RPMI8226 (cell line): ENCODE data around the gene ZIC1.

Source experiments
- DNase-seq: peaks from one replicate; pipeline ENCODE4 v3.0.0-alpha.2; 2015

ZIC1 gene

GRCh38 chr3:147409143-147410115 lies at the start of gene ZIC1:
TSS of gene ZIC1 (plus strand) at chr3:147409365. CDS start at chr3:147410113, 748 bp downstream.
- DNase-seq: no peak

- DNase-seq: no peak
These were observed 49.1 kb upstream of the ZIC1 start for GRCh38 chr3:147360051-147360439.

GRCh38 chr3:147360646-147361453 lies 48.3 kb upstream of the ZIC1 start:
- peak; percentile 36 for DNase-seq

- DNase-seq: peak; percentile 56
These were observed 47.4 kb upstream of the ZIC1 start for GRCh38 chr3:147361454-147362420.

- DNase-seq: no peak
These were observed 44.4 kb upstream of the ZIC1 start for GRCh38 chr3:147364771-147365170.

GRCh38 chr3:147365196-147366115 lies 43.7 kb upstream of the ZIC1 start:
- no peak for DNase-seq

GRCh38 chr3:147367676-147368075 lies 41.5 kb upstream of the ZIC1 start:
- DNase-seq: no peak

- DNase-seq: no peak
These were observed 41.0 kb upstream of the ZIC1 start for GRCh38 chr3:147368151-147368550.

GRCh38 chr3:147368561-147369221 lies 40.5 kb upstream of the ZIC1 start:
- DNase-seq: no peak

- DNase-seq: no peak
These were observed 39.9 kb upstream of the ZIC1 start for GRCh38 chr3:147369231-147369630.

GRCh38 chr3:147369661-147370123 lies 39.5 kb upstream of the ZIC1 start:
- no peak for DNase-seq

- DNase-seq: no peak
These were observed 38.8 kb upstream of the ZIC1 start for GRCh38 chr3:147370349-147370748.

- no peak for DNase-seq
These were observed 38.0 kb upstream of the ZIC1 start for GRCh38 chr3:147371140-147371539.

- no peak for DNase-seq
These were observed 37.3 kb upstream of the ZIC1 start for GRCh38 chr3:147371771-147372340.

- DNase-seq: no peak
These were observed 36.6 kb upstream of the ZIC1 start for GRCh38 chr3:147372525-147373027.

GRCh38 chr3:147373301-147373700 lies 35.9 kb upstream of the ZIC1 start:
- DNase-seq: no peak

GRCh38 chr3:147377412-147378367 lies 31.5 kb upstream of the ZIC1 start:
- no peak for DNase-seq

GRCh38 chr3:147379651-147380050 lies 29.5 kb upstream of the ZIC1 start:
- DNase-seq: no peak
